Activated T-cell treated with anti-CD3 and anti-CD28 coated beads for 24 hours (primary cell): ENCODE results near the gene SMS.
"Not testable (repeated sequence)": the region's sequence is repeated elsewhere in the genome, so short reads cannot be mapped to it uniquely, and the experiment has no call there.

ENCODE experiments used
- DNase-seq: peaks from one replicate; pipeline ENCODE4 v3.0.0-alpha.2; 2020; ENCODE audit warnings: low read depth

Gene SMS

GRCh38 chrX:21952624-21953023 is 12.1 kb downstream of the SMS start:
- no peak for DNase-seq

GRCh38 chrX:21953195-21953830 is 12.8 kb downstream of the SMS start:
- DNase-seq: not testable (repeated sequence)

GRCh38 chrX:21955403-21956189 is 15.1 kb downstream of the SMS start:
- DNase-seq: no peak

- DNase-seq: no peak
Observed at GRCh38 chrX:21956783-21957182, 16.3 kb downstream of the SMS start.

- no peak for DNase-seq
Observed at GRCh38 chrX:21958187-21958586, 17.7 kb downstream of the SMS start.

- no peak for DNase-seq
Observed at GRCh38 chrX:21958916-21959315, 18.4 kb downstream of the SMS start.

- DNase-seq: no peak
Observed at GRCh38 chrX:21959362-21960051, 19.0 kb downstream of the SMS start.

- DNase-seq: no peak
Observed at GRCh38 chrX:21960569-21961541, 20.3 kb downstream of the SMS start.

GRCh38 chrX:21962361-21962760 is 21.9 kb downstream of the SMS start:
- DNase-seq: no peak

- DNase-seq: no peak
Observed at GRCh38 chrX:21963269-21963668, 22.8 kb downstream of the SMS start.

GRCh38 chrX:21963731-21964405 is 23.4 kb downstream of the SMS start:
- DNase-seq: no peak

- DNase-seq: no peak
Observed at GRCh38 chrX:21966866-21967265, 26.4 kb downstream of the SMS start.

GRCh38 chrX:21968333-21968732 is 27.8 kb downstream of the SMS start:
- DNase-seq: no peak

- no peak for DNase-seq
Observed at GRCh38 chrX:21970326-21970725, 29.8 kb downstream of the SMS start.

- no peak for DNase-seq
Observed at GRCh38 chrX:21972046-21972445, 31.5 kb downstream of the SMS start.

GRCh38 chrX:21972721-21973120 is 32.2 kb downstream of the SMS start:
- no peak for DNase-seq

- DNase-seq: no peak
Observed at GRCh38 chrX:21973321-21974010, 33.0 kb downstream of the SMS start.

GRCh38 chrX:21974011-21974385 is 33.5 kb downstream of the SMS start:
- DNase-seq: no peak

GRCh38 chrX:21975242-21975641 is 34.7 kb downstream of the SMS start:
- DNase-seq: no peak

GRCh38 chrX:21975812-21976211 is 35.3 kb downstream of the SMS start:
- no peak for DNase-seq

- DNase-seq: no peak
Observed at GRCh38 chrX:21978346-21978745, 37.8 kb downstream of the SMS start.
